SU-DHL-6 (cell line): Measurements from ENCODE around the gene RNASE12.
"Not testable (repeated sequence)": the region's sequence is repeated elsewhere in the genome, so short reads cannot be mapped to it uniquely, and the experiment has no call there.

Experiments
- H2AFZ ChIP-seq: fragments of 200-600 bp; sonication (generic); 2 replicates; pipeline ENCODE4 v1.6.1; 2014; ENCODE audit warnings: low read depth, mild to moderate bottlenecking, moderate library complexity, mixed read lengths, antibody characterized with exemption, low read length; ENCODE audit not compliant: severe bottlenecking
- H3F3A ChIP-seq: fragments of 200-600 bp; shearing (Covaris generic); 2 replicates; pipeline ENCODE4 v1.6.0; 2016; ENCODE audit warnings: antibody characterized with exemption, mild to moderate bottlenecking; ENCODE audit not compliant: insufficient read depth
- H3K27ac ChIP-seq: fragments of 200-600 bp; sonication (generic); 2 replicates; pipeline ENCODE4 v1.5.1; 2016; ENCODE audit warnings: low read depth, mild to moderate bottlenecking, low read length, moderate library complexity, mixed read lengths
- H3K27me3 ChIP-seq: fragments of 200-600 bp; sonication (generic), shearing (Covaris generic); 2 replicates; pipeline ENCODE4 v1.6.0; 2014; ENCODE audit warnings: mild to moderate bottlenecking, low read length
- H3K36me3 ChIP-seq: fragments of 200-600 bp; sonication (generic); 2 replicates; pipeline ENCODE4 v1.6.1; 2014; ENCODE audit warnings: mild to moderate bottlenecking, low read length, mixed read lengths
- H3K4me2 ChIP-seq: fragments of 300-600, 200-600 bp; shearing (Covaris generic), sonication (generic); 2 replicates; pipeline ENCODE4 v1.6.0; 2014; ENCODE audit warnings: low read length, low read depth, mild to moderate bottlenecking; ENCODE audit not compliant: poor library complexity, severe bottlenecking
- H3K4me3 ChIP-seq: fragments of 200-600 bp; sonication (generic); 2 replicates; pipeline ENCODE4 v1.5.1; 2014; ENCODE audit warnings: antibody characterized with exemption, low read length, mild to moderate bottlenecking, mixed read lengths; ENCODE audit not compliant: insufficient read depth, poor library complexity, severe bottlenecking
- H3K79me2 ChIP-seq: fragments of 200-600 bp; sonication (generic); 2 replicates; pipeline ENCODE4 v1.6.1; 2014; ENCODE audit warnings: mild to moderate bottlenecking, low read length, moderate library complexity; ENCODE audit not compliant: insufficient read depth
- H3K9ac ChIP-seq: fragments of 200-600 bp; sonication (generic); 2 replicates; pipeline ENCODE4 v1.7.0; 2014; ENCODE audit warnings: mild to moderate bottlenecking, low read length
- H3K9me2 ChIP-seq: fragments of 200-600 bp; sonication (generic); replicated peaks from 2 replicates; pipeline ENCODE4 v1.6.1; 2014; ENCODE audit warnings: low read length; ENCODE audit not compliant: insufficient read depth
- H3K9me3 ChIP-seq: fragments of 200-600 bp; sonication (generic); 2 replicates; pipeline ENCODE4 v1.6.1; 2014; ENCODE audit warnings: low read length, mixed read lengths; ENCODE audit not compliant: insufficient read depth
- H4K20me1 ChIP-seq: fragments of 200-600 bp; sonication (generic); 2 replicates; pipeline ENCODE4 v1.6.1; 2014; ENCODE audit warnings: low read depth, mild to moderate bottlenecking, antibody characterized with exemption, low read length, moderate library complexity, mixed read lengths
- CTCF ChIP-seq: fragments of 200-600 bp; sonication (generic); IDR thresholded peaks from one replicate; pipeline ENCODE4 v1.5.1; 2017; ENCODE audit warnings: antibody characterized with exemption, mild to moderate bottlenecking, low read length, moderate library complexity; ENCODE audit not compliant: insufficient read depth, poor library complexity, severe bottlenecking
- EZH2phosphoT487 ChIP-seq: fragments of 200-600 bp; sonication (generic), shearing (Covaris generic); conservative IDR thresholded peaks from 2 replicates; pipeline ENCODE4 v1.6.1; 2018; ENCODE audit warnings: mild to moderate bottlenecking, antibody characterized with exemption, low read length, moderate library complexity, mixed read lengths

Gene RNASE12

GRCh38 chr14:20602583-20602982 is 11.4 kb upstream of the RNASE12 start:
- Histone ChIP-seq H3K27ac (no peak overlapping the region), H3K9me2 (no peaks in the 10 kb centered on the region), H3K27me3 (no peaks in the 10 kb centered on the region), H3F3A (no peaks in the 10 kb centered on the region), H3K9me3 (no peaks in the 10 kb centered on the region), H3K36me3 (no peaks in the 10 kb centered on the region), H3K4me3 (no peak overlapping the region), H4K20me1 (no peaks in the 10 kb centered on the region), H3K4me2 (no peak overlapping the region), H3K9ac (no peak overlapping the region), H3K79me2 (no peaks in the 10 kb centered on the region), H2AFZ (no peak overlapping the region)
- no peak for TF ChIP-seq CTCF
- no peak for TF ChIP-seq EZH2phosphoT487

- H3K79me2 ChIP-seq = no peaks in the 10 kb centered on the region
- H3F3A ChIP-seq = no peaks in the 10 kb centered on the region
- H3K9me2 ChIP-seq = no peaks in the 10 kb centered on the region
- H3K4me3 ChIP-seq = no peak overlapping the region
- TF ChIP-seq CTCF (no peak), EZH2phosphoT487 (no peak)
- no peak overlapping the region for H3K9ac ChIP-seq
- H3K27me3 ChIP-seq = no peaks in the 10 kb centered on the region
- no peaks in the 10 kb centered on the region for H3K9me3 ChIP-seq
- no peaks in the 10 kb centered on the region for H4K20me1 ChIP-seq
- no peaks in the 10 kb centered on the region for H3K36me3 ChIP-seq
- no peak overlapping the region for H3K27ac ChIP-seq
- H3K4me2 ChIP-seq = no peak overlapping the region
- H2AFZ ChIP-seq = no peak overlapping the region
Measured at GRCh38 chr14:20601522-20601921, 10.3 kb upstream of the RNASE12 start.

GRCh38 chr14:20597108-20597507 is 5.9 kb upstream of the RNASE12 start:
- H4K20me1 ChIP-seq = no peaks in the 10 kb centered on the region
- H3K4me3 ChIP-seq = no peak overlapping the region
- no peak overlapping the region for H3K9ac ChIP-seq
- TF ChIP-seq CTCF (no peak), EZH2phosphoT487 (no peak)
- no peaks in the 10 kb centered on the region for H3F3A ChIP-seq
- H3K79me2 ChIP-seq = no peaks in the 10 kb centered on the region
- H2AFZ ChIP-seq = no peak overlapping the region
- no peaks in the 10 kb centered on the region for H3K9me3 ChIP-seq
- H3K27ac ChIP-seq = no peak overlapping the region
- H3K36me3 ChIP-seq = no peaks in the 10 kb centered on the region
- no peaks in the 10 kb centered on the region for H3K9me2 ChIP-seq
- H3K4me2 ChIP-seq = no peak overlapping the region
- H3K27me3 ChIP-seq = no peaks in the 10 kb centered on the region

GRCh38 chr14:20595726-20596125 is 4.5 kb upstream of the RNASE12 start:
- H4K20me1 ChIP-seq, H3K27ac ChIP-seq, H3K36me3 ChIP-seq, H2AFZ ChIP-seq, H3K79me2 ChIP-seq, H3K4me3 ChIP-seq, H3K27me3 ChIP-seq, H3K9me2 ChIP-seq, H3F3A ChIP-seq, H3K9ac ChIP-seq, H3K9me3 ChIP-seq, H3K4me2 ChIP-seq: not testable (repeated sequence)
